ENCODE results near the gene PFKM.

DNA sequence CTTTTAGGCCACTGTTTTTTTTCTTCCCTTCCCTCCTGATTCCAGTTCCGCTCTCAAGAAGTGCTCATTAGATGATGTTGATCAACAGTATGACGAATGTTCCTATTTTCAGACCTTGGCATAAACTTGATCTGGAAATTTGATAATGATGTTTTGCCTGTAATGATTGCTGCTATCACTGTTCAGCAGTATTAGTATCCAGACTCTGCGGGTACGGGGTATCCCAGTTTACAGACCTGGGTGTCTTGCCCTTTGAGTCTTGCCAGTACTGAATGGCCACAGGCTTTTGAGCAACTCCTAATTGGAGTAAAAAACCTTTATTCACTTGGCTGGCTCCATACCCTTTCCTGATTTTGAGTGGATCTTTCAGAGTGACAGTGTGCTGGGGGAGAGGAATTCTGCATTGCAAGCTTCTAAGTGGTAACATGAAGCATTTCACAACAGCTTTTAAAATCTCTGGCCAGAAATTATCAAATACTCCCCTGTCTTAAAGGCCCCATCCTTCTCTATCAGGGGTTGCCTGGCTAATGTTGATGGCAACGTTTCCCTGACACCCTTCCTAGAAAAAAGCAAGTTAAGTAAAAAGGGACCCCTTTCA, 44.1 kb downstream of the PFKM start:
- TF ChIP-seq NFYB (IDR thresholded peaks at IDR 0.05; ENCODE audit: extremely low read depth, insufficient read length), result no peak
- TF ChIP-seq ZZZ3 (IDR thresholded peaks at IDR 0.05), result no peak
- TF ChIP-seq ZNF384 (IDR thresholded peaks at IDR 0.05; ENCODE audit: low read depth, low read length), result no peak
- no peak for TF ChIP-seq ZNF184 (CRISPR knock-in tag; IDR thresholded peaks at IDR 0.05)
- TF ChIP-seq, protein P1, sequence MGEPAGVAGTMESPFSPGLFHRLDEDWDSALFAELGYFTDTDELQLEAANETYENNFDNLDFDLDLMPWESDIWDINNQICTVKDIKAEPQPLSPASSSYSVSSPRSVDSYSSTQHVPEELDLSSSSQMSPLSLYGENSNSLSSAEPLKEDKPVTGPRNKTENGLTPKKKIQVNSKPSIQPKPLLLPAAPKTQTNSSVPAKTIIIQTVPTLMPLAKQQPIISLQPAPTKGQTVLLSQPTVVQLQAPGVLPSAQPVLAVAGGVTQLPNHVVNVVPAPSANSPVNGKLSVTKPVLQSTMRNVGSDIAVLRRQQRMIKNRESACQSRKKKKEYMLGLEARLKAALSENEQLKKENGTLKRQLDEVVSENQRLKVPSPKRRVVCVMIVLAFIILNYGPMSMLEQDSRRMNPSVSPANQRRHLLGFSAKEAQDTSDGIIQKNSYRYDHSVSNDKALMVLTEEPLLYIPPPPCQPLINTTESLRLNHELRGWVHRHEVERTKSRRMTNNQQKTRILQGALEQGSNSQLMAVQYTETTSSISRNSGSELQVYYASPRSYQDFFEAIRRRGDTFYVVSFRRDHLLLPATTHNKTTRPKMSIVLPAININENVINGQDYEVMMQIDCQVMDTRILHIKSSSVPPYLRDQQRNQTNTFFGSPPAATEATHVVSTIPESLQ (CRISPR knock-in tag; IDR thresholded peaks at IDR 0.05), result no peak
